GM18951 (cell line): ENCODE results near the gene PDE4D.

Experiments
- POLR2A ChIP-seq: IDR thresholded peaks from 4 replicates; pipeline ENCODE4 v1.6.1; 2011; ENCODE audit warnings: mild to moderate bottlenecking; ENCODE audit not compliant: insufficient read length, insufficient read depth; ENCODE audit errors: extremely low read depth
- in situ Hi-C: fragments of 300-500 bp; cut with MboI; formaldehyde crosslinking; loops from one replicate; pipeline ENCODE4 v1.12.0; 2022; ENCODE audit warnings: low sequenced_read_pairs, mixed read lengths, inconsistent platforms; ENCODE audit not compliant: unreplicated experiment

The PDE4D gene

DNA sequence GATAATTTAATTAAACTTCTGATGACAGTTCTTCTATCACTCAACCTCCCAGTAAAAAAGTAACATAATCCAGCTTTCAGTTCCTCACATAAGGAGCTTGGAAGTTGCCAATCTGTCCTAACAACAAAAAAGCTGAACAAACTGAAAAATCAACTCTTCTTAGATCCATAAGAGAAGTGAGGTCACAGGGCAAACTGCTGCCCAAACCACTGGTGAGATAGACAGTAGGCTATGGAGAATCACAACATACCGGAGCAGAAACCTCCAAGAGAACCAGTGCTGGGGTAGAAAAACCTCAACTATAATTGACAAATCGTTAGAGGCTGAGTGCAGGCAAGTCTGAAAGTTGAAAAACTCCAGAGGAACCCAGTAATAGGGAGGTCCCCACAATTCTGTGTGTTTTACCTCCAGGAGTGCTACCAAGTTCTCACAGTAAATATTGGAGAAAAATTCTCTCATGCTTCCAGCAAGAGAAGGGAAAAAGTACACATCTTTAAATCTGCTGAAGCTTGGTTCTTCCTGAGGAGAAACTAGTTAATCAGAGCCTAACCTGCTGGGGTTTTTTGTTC, 300.0 kb downstream of the PDE4D start:
- no peak for TF ChIP-seq POLR2A
- in situ Hi-C loops = no loop called here

DNA sequence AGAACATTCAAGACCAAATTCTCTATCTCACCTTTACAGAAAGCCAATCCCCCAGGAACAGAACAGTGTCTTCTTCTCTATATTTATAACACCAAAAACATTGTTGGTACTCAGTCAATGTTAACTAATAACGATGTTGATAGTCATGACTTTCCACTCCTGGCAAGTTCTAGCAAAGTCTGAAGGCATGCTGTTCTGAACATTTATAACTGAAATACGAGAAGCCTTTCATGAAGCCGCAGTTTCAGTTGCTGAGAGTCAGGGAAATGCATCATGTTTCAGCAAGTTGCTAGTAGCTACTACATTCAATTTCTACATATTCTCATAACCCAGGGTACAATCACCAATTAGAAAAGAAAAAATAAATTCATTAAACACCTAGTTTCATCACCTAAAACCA, 301.4 kb downstream of the PDE4D start:
- in situ Hi-C loops = no loop called here
- no peak for TF ChIP-seq POLR2A

DNA sequence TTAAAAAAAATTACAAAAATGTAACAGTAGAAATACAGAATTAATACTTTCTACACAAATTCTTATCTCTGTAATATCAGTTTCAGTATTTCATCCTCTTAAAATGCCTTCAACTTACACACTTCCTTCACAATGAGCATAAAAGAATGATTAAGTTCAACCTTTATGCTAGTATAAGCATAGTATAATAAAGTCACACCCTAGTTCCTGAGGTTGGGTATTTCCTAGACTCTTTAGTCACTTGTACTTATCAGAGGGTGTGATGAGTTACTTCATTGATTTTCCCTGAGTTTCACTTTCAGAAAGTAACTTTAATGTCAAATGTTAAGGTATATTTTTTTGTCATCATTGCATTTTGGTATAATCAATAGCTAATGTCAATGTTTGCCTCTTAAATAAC, 302.4 kb downstream of the PDE4D start:
- TF ChIP-seq POLR2A = no peak
- in situ Hi-C loops = no loop called here

DNA sequence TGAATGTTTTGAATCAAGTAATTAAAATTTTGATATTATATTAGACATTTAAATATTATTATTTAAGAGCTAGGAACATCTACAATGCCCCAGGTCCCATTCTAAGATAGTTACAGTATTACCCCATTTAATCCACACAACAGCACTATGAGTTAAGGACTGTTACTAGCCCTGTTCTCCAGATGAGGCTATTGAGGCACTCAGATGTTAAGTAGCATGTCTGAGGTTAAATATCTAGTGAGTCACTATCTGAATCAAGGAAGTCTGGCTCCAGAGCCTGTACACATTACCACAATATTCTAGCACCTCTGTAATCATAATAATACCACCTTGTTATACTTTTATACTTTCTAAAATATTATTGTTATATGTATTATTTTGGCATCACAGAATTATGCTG, 304.6 kb downstream of the PDE4D start:
- in situ Hi-C loops = no loop called here
- TF ChIP-seq POLR2A = no peak

DNA sequence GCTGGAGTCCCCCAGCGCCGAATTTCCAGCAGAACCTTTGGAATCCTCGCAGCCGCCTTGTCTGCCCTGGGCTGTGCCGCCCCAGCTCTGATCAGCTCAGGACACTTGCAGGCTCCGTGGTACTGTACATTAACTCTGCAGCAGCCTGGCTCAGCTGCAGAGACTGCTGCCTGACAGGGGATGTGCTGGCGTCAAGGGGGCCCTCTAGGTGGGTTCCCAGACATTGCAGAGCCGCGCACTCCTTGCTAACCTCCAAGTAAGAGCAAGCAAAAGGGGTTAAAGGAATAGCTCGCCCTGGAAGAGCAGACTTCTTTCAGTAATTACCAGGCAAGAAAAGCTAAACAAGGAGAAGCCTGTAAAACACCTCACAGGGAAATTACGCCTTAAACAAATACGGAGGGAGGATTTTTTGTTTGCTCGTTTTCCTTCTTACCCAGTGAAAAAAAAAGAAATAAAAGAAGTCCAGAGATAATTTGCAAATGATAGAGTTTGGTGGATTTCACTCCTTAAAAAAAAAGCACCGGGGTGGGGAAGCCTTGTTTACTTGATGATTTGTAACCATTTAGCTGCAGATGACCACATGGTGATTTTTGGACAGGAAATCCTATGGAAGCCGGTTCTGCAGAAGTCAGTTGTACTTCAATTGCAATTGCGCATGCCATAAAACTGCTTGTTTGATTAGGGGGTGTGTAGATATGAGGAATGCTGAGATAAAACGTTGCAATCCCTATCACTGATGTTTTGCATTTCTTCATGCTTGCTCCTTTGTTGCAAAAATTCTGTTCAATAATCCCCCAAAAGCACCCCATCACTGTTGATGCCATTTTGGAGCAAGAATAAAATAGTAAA, 305.8 kb downstream of the PDE4D start:
- no peak for TF ChIP-seq POLR2A
- in situ Hi-C loops = no loop called here

DNA sequence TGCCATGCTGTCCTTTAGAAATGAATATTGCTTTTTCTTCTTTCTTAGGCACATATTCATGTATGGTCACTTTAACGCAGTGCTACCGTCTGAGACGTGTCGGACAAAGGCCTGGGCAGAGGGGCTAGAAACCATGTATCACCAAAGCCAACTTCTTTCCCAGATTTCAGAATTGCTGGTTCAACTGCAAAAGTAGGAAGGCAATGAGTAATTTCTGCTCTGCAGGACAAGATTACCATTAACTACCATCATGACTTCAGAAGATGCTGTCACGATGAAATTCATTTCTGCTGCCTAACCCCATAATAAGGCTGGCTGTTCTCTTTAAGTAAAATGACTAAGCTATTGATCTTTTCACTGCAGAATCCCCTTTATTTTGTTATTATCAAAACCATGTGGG, 306.7 kb downstream of the PDE4D start:
- in situ Hi-C loops = no loop called here
- TF ChIP-seq POLR2A = no peak

DNA sequence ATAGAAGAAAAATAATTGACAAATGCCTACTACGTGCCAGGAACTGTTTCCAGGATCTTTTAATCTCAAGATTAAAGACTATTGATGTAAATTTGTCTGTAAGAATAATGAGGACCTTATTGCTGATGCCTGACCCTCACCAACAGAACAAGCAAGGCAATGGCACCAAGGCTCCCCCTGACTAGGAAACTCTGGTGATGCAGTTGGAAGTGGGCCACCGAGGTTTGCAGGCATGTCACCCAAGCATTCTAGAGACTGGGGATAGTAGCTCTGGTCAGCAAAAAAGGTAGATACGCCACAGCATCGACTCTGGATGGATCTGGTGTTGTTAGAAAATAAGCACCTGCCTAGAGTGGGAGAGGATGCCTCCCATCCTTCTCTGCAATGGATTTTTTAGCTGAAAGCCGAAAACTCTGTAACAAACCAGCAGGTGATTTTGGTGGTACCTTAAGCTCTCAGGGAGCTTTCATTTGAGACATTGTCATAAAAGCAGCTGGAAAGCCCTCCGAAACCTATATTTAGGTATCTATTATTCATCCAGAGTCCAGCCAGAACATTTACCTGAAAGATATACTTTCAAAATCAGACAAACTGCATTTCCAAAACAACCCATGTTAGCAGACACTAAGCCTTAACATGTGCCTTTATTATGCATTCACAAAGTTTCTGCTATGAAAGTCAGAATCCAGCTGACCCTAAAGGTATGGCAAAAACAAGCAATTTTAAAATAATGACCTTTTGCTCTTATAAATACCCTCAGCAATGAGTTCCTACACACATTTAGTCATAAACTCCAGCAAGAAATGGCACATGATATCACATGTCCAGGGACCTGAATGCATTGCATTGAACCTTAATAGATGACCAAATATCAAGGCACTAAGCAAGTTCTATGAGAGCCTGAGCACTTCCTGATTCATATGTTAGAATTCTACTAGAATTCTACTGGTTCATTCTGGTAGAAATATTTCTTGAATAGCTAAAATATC, 308.4 kb downstream of the PDE4D start:
- in situ Hi-C loops = no loop called here
- no peak for TF ChIP-seq POLR2A

DNA sequence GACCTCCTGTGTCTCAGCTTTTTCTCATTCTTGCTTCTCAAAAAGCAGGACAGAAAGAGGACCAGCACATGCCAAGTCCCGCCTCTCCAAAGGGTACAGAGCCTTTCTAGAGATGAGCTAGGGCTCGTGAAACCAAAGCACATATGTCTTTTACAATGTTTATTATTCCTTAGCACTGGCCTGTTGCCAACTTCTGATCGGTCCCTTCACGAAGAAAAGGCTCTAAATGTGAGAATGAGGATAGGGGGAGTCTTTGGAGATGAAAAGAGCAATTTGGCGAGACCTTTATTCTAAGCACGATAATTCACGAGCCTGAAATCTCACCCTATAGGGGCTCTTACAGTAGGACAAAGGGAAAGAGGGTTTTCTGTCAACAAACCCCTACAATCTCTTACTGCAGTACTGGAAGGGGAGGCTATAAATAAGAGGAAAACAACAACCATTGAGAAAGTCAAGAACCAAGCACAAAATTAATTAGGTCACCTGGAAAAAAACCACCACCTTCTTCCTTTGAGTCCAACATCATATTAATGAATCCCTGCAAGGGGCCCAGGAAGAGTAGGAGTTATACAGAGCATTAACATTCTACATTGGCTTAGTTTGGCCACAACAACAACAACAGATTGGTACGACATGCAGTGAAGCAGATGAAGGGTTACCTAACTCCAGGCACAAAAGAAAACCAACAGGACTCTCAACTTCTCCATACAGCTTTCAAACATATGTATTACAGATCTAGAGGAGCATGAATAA, 309.5 kb downstream of the PDE4D start:
- in situ Hi-C loops = no loop called here
- no peak for TF ChIP-seq POLR2A

DNA sequence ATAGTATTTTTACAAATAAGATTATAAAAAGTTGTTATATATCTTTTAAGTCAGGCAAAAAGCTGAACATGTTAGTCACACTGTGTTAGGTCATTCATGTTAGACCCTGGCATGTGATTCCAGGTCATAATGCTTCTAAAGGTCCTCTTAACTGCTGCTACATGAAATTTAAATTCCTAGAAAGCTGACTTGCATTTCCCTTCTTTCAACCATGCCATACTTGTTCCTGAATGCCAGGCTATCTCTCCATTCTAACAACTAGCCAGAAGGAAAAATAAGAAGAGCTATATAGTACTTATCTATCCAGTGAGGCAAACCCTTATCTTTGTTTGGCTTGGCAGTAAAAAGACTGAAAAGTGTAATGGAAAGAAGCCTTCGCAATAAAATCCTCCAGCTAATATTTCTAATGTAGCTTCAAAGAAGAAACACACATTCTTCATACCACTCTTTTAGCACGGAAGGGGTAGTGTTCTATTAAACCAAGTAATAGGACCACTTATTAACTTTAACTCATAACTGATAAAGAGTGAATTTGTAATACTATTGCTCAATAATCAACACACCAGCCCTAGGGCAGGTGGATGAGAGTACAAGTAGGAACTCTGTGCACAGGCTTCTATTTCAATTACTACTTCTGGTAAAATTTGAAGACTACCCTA, 310.2 kb downstream of the PDE4D start:
- in situ Hi-C loops = no loop called here
- TF ChIP-seq POLR2A = no peak

DNA sequence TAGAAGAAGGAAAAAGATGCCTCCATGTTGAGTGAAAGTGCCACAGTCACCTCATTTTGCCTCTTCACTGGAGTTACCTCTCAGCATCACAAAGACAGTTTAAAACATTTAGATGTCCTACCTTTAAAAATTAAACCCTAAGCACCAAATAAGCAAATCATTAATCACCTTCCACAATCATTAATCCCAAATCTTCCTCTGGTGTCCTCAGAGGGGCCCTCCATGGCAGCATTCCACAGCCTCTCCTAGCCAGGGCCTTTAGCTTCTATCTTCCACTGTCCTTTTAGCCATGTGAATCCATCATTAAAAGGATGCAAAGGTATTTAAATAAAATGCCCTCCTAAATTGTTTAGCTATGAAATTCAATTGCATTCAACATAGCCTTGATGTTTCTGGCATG, 310.8 kb downstream of the PDE4D start:
- TF ChIP-seq POLR2A = no peak
- in situ Hi-C loops = no loop called here

DNA sequence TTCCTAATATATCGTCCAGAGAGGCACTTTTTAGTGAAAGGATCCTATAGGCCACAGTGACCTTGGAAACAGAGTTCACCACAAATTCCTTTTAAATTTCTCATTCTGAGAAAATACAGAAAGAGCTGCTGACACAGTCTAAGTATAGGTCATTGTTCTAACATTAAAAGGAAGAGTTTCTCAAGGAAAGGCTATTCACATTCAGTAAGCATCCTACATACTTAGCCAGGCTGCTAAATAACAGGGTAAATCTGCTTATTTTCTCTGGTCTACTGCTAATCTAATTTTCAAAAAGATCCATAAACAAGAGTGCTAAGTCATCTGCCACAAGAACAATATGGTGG, 313.7 kb downstream of the PDE4D start:
- no peak for TF ChIP-seq POLR2A
- in situ Hi-C loops = no loop called here

DNA sequence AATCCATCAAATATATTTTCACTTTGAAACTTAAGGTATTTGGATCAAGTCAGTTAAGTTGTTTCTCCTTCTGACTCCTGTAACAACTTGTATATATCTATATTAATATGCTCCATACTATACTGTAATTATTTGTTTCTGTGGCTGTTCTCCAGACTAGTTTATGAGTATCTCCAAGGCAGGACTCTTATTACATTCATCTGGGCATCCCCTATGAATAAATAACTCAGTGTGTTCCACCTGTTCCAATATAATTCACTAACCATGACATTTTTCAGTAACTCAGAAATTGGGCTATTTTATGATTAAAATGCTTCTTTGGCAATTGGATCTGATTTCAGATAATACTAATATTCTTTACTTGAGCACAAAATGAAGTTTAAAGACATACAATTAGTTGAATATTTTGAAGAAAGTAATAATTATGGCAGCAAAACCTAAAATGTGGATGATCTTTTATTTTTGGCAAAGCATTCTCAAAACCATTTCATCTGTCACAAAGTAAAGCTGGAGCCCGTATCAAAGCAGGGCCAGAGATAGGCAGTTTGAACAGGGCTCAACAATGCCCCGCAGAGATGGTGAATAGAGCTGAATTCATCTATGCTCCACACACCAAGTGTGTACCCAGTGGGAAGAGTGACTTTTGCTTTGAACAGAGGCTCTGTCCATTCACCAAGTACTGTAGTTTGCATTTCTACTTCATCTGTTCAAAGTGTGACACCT, 314.3 kb downstream of the PDE4D start:
- no peak for TF ChIP-seq POLR2A
- in situ Hi-C loops = no loop called here
